T-helper 17 cell (primary cell): ENCODE data around the gene QTRT2. TPM values are rescaled to one million over a fixed set of nuclear protein-coding genes. Genes with fewer than 3 reads are reported as not detected.

Experiments
- ATAC-seq: fragments of 150-1000 bp; cut with Tn5 transposase; 2 replicates; pipeline ENCODE4 v1.10.0; 2021; ENCODE audit warnings: mild to moderate bottlenecking, moderate library complexity
- DNase-seq, 3 donors: peaks; one replicate each; pipeline versions ENCODE4 v3.0.0 to v3.0.0-alpha.2; 2020 to 2021
- H3K9me3 ChIP-seq: one replicate; pipeline ENCODE4 v1.7.0; 2013; ENCODE audit warnings: low read length, mild to moderate bottlenecking; ENCODE audit not compliant: control insufficient read depth, poor library complexity, severe bottlenecking
- H3K27ac Mint-ChIP-seq: one replicate; pipeline ENCODE4 v1.8.0; 2022; ENCODE audit warnings: mild to moderate bottlenecking, moderate library complexity, mixed read lengths
- H3K27me3 Mint-ChIP-seq: one replicate; pipeline ENCODE4 v1.8.0; 2022; ENCODE audit warnings: mixed read lengths
- H3K36me3 Mint-ChIP-seq: one replicate; pipeline ENCODE4 v1.8.0; 2022; ENCODE audit warnings: low read depth, mixed read lengths
- H3K4me1 Mint-ChIP-seq: one replicate; pipeline ENCODE4 v1.8.0; 2022; ENCODE audit warnings: mild to moderate bottlenecking, mixed read lengths
- H3K4me3 Mint-ChIP-seq: one replicate; pipeline ENCODE4 v1.8.0; 2022; ENCODE audit warnings: mild to moderate bottlenecking, moderate library complexity, mixed read lengths
- total RNA-seq, 4 donors: library from RNA in 2 of 4; stranded (reverse) in 2 of 4; gene quantifications; one replicate each; pipeline ENCODE4 v1.2.3 and lab custom pipeline; 2022 to 2026

Gene QTRT2
- total RNA-seq, 2 donors from 2014 or later, result 42.1 to 43.4 TPM

- H3K9me3 ChIP-seq, result no peaks in the 10 kb centered on the region
- no peak overlapping the region for H3K4me3 Mint-ChIP-seq
- DNase-seq, result no peak
- H3K36me3 Mint-ChIP-seq, result peaks cover 7% of the 10 kb centered on the region
- H3K4me1 Mint-ChIP-seq, result peaks cover 2% of the 10 kb centered on the region
- no peak for ATAC-seq
- no peaks in the 10 kb centered on the region for H3K27me3 Mint-ChIP-seq
- H3K27ac Mint-ChIP-seq, result no peak overlapping the region
These were observed 13.3 kb upstream of the QTRT2 start for GRCh38 chr3:114043205-114043604.

- ATAC-seq (no peak), DNase-seq (no peak)
- no peaks in the 10 kb centered on the region for H3K27me3 Mint-ChIP-seq
- peaks cover 14% of the 10 kb centered on the region for H3K4me1 Mint-ChIP-seq
- no peak overlapping the region for H3K27ac Mint-ChIP-seq
- H3K9me3 ChIP-seq, result no peaks in the 10 kb centered on the region
- no peak overlapping the region for H3K4me3 Mint-ChIP-seq
- H3K36me3 Mint-ChIP-seq, result peaks cover 10% of the 10 kb centered on the region
These were observed 4.3 kb upstream of the QTRT2 start for GRCh38 chr3:114052216-114052615.

- ATAC-seq (peak; percentile 2), DNase-seq (no peak)
- H3K36me3 Mint-ChIP-seq, result peaks cover 3% of the 10 kb centered on the region
- H3K27ac Mint-ChIP-seq, result peak overlapping the region; percentile 99
- no peaks in the 10 kb centered on the region for H3K27me3 Mint-ChIP-seq
- H3K4me1 Mint-ChIP-seq, result peaks cover 41% of the 10 kb centered on the region
- H3K4me3 Mint-ChIP-seq, result peak overlapping the region; percentile 97
- H3K9me3 ChIP-seq, result no peaks in the 10 kb centered on the region
These were observed 442 bp downstream of the QTRT2 start for GRCh38 chr3:114057011-114057347.

GRCh38 chr3:114058646-114059045 lies 2.1 kb downstream of the QTRT2 start:
- DNase-seq, result no peak
- peaks cover 3% of the 10 kb centered on the region for H3K36me3 Mint-ChIP-seq
- H3K27me3 Mint-ChIP-seq, result no peaks in the 10 kb centered on the region
- no peak for ATAC-seq
- peak overlapping the region; percentile 59 for H3K4me3 Mint-ChIP-seq
- H3K27ac Mint-ChIP-seq, result peak overlapping the region; percentile 99
- peaks cover 41% of the 10 kb centered on the region for H3K4me1 Mint-ChIP-seq
- no peaks in the 10 kb centered on the region for H3K9me3 ChIP-seq

- H3K4me1 Mint-ChIP-seq, result peaks cover 36% of the 10 kb centered on the region
- peak overlapping the region; percentile 54 for H3K27ac Mint-ChIP-seq
- DNase-seq (no peak), ATAC-seq (no peak)
- peaks cover 5% of the 10 kb centered on the region for H3K36me3 Mint-ChIP-seq
- no peaks in the 10 kb centered on the region for H3K9me3 ChIP-seq
- no peaks in the 10 kb centered on the region for H3K27me3 Mint-ChIP-seq
- H3K4me3 Mint-ChIP-seq, result no peak overlapping the region
These were observed 4.5 kb downstream of the QTRT2 start for GRCh38 chr3:114060906-114061655.

GRCh38 chr3:114067804-114068203 lies 11.3 kb downstream of the QTRT2 start:
- H3K36me3 Mint-ChIP-seq, result peaks cover 26% of the 10 kb centered on the region
- no peaks in the 10 kb centered on the region for H3K27me3 Mint-ChIP-seq
- peaks cover 12% of the 10 kb centered on the region for H3K4me1 Mint-ChIP-seq

GRCh38 chr3:114068336-114068735 lies 11.8 kb downstream of the QTRT2 start:
- H3K27me3 Mint-ChIP-seq, result no peaks in the 10 kb centered on the region
- peaks cover 14% of the 10 kb centered on the region for H3K4me1 Mint-ChIP-seq
- no peaks in the 10 kb centered on the region for H3K9me3 ChIP-seq
- DNase-seq, result no peak
- H3K4me3 Mint-ChIP-seq, result no peak overlapping the region
- H3K36me3 Mint-ChIP-seq, result peaks cover 28% of the 10 kb centered on the region
- no peak for ATAC-seq
- H3K27ac Mint-ChIP-seq, result no peak overlapping the region

More at GRCh38 chr3:114067804-114068203, 11.3 kb downstream of the QTRT2 start:
- DNase-seq, result no peak
- H3K9me3 ChIP-seq, result no peaks in the 10 kb centered on the region
- H3K4me3 Mint-ChIP-seq, result no peak overlapping the region
- no peak overlapping the region for H3K27ac Mint-ChIP-seq
- no peak for ATAC-seq

GRCh38 chr3:114071786-114072185 lies 15.2 kb downstream of the QTRT2 start:
- H3K4me1 Mint-ChIP-seq, result peaks cover 12% of the 10 kb centered on the region
- H3K4me3 Mint-ChIP-seq, result no peak overlapping the region
- no peak overlapping the region for H3K27ac Mint-ChIP-seq
- H3K9me3 ChIP-seq, result no peaks in the 10 kb centered on the region
- no peak for ATAC-seq
- no peak for DNase-seq
- peaks cover 27% of the 10 kb centered on the region for H3K36me3 Mint-ChIP-seq
- H3K27me3 Mint-ChIP-seq, result no peaks in the 10 kb centered on the region

- H3K36me3 Mint-ChIP-seq, result peaks cover 28% of the 10 kb centered on the region
- H3K9me3 ChIP-seq, result no peaks in the 10 kb centered on the region
- H3K4me3 Mint-ChIP-seq, result no peak overlapping the region
- no peaks in the 10 kb centered on the region for H3K27me3 Mint-ChIP-seq
- ATAC-seq (no peak), DNase-seq (no peak)
- H3K4me1 Mint-ChIP-seq, result peaks cover 4% of the 10 kb centered on the region
- H3K27ac Mint-ChIP-seq, result no peak overlapping the region
These were observed 20.2 kb downstream of the QTRT2 start for GRCh38 chr3:114076711-114077110.

- peaks cover 19% of the 10 kb centered on the region for H3K36me3 Mint-ChIP-seq
- no peak for DNase-seq
- H3K4me3 Mint-ChIP-seq, result no peak overlapping the region
- no peaks in the 10 kb centered on the region for H3K9me3 ChIP-seq
- H3K27me3 Mint-ChIP-seq, result no peaks in the 10 kb centered on the region
- H3K4me1 Mint-ChIP-seq, result no peaks in the 10 kb centered on the region
- no peak for ATAC-seq
- H3K27ac Mint-ChIP-seq, result no peak overlapping the region
These were observed 21.6 kb downstream of the QTRT2 start for GRCh38 chr3:114078126-114078525.

GRCh38 chr3:114079761-114080160 lies 23.2 kb downstream of the QTRT2 start:
- no peak overlapping the region for H3K27ac Mint-ChIP-seq

GRCh38 chr3:114080201-114080600 lies 23.7 kb downstream of the QTRT2 start:
- H3K9me3 ChIP-seq, result no peaks in the 10 kb centered on the region
- H3K4me3 Mint-ChIP-seq, result no peak overlapping the region
- no peaks in the 10 kb centered on the region for H3K27me3 Mint-ChIP-seq
- ATAC-seq (no peak), DNase-seq (no peak)
- no peak overlapping the region for H3K27ac Mint-ChIP-seq
- H3K36me3 Mint-ChIP-seq, result peaks cover 15% of the 10 kb centered on the region
- no peaks in the 10 kb centered on the region for H3K4me1 Mint-ChIP-seq

More at GRCh38 chr3:114079761-114080160, 23.2 kb downstream of the QTRT2 start:
- Mint-ChIP-seq H3K27me3 (no peaks in the 10 kb centered on the region), H3K4me3 (no peak overlapping the region), H3K4me1 (no peaks in the 10 kb centered on the region), H3K36me3 (peaks cover 15% of the 10 kb centered on the region)
- no peak for ATAC-seq
- no peaks in the 10 kb centered on the region for H3K9me3 ChIP-seq
- DNase-seq, result no peak

- H3K9me3 ChIP-seq, result no peaks in the 10 kb centered on the region
- no peaks in the 10 kb centered on the region for H3K27me3 Mint-ChIP-seq
- DNase-seq (no peak), ATAC-seq (no peak)
- no peak overlapping the region for H3K27ac Mint-ChIP-seq
- H3K4me1 Mint-ChIP-seq, result no peaks in the 10 kb centered on the region
- H3K36me3 Mint-ChIP-seq, result peaks cover 17% of the 10 kb centered on the region
- H3K4me3 Mint-ChIP-seq, result no peak overlapping the region
These were observed 24.5 kb downstream of the QTRT2 start for GRCh38 chr3:114081037-114081436.

- Mint-ChIP-seq H3K27ac (peak overlapping the region; percentile 24), H3K27me3 (no peaks in the 10 kb centered on the region), H3K4me3 (no peak overlapping the region), H3K4me1 (no peaks in the 10 kb centered on the region), H3K36me3 (peaks cover 10% of the 10 kb centered on the region)
- DNase-seq, result no peak
- no peaks in the 10 kb centered on the region for H3K9me3 ChIP-seq
- ATAC-seq, result no peak
These were observed 26.6 kb downstream of the QTRT2 start for GRCh38 chr3:114083112-114083511.
